SJCRH30 (cell line): ENCODE data around the gene ACAD11. TPM values are rescaled to one million over a fixed set of nuclear protein-coding genes. Genes with fewer than 3 reads are reported as not detected.
"Not testable (repeated sequence)": the region's sequence is repeated elsewhere in the genome, so short reads cannot be mapped to it uniquely, and the experiment has no call there.

ENCODE experiments used
- DNase-seq, 2 experiments: peaks; one replicate each; pipeline ENCODE4 v3.0.0-alpha.2; 2015 to 2020
- H3K27ac ChIP-seq: fragments of 250-450 bp; sonication (Bioruptor Pico); 2 replicates; pipeline ENCODE4 v1.5.1; 2020; ENCODE audit warnings: mild to moderate bottlenecking, moderate library complexity
- H3K27me3 ChIP-seq: fragments of 250-450 bp; sonication (Bioruptor Pico); 2 replicates; pipeline ENCODE4 v1.5.1; 2020; ENCODE audit warnings: mild to moderate bottlenecking, moderate library complexity
- H3K36me3 ChIP-seq: fragments of 250-450 bp; sonication (Bioruptor Pico); 2 replicates; pipeline ENCODE4 v1.5.1; 2020; ENCODE audit warnings: mild to moderate bottlenecking, moderate library complexity
- H3K4me1 ChIP-seq: fragments of 250-450 bp; sonication (Bioruptor Pico); 2 replicates; pipeline ENCODE4 v1.5.1; 2020; ENCODE audit warnings: mild to moderate bottlenecking, moderate library complexity
- H3K4me3 ChIP-seq: fragments of 250-450 bp; sonication (Bioruptor Pico); 2 replicates; pipeline ENCODE4 v1.5.1; 2020; ENCODE audit warnings: mild to moderate bottlenecking, moderate library complexity
- H3K9me3 ChIP-seq: fragments of 250-450 bp; sonication (Bioruptor Pico); replicated peaks from 2 replicates; pipeline ENCODE4 v1.5.1; 2020; ENCODE audit warnings: mild to moderate bottlenecking, moderate library complexity
- total RNA-seq: library from RNA; depleted of rRNA; stranded (reverse); fragments of >200 nt; shearing (Covaris generic); gene quantifications from 2 replicates; pipeline ENCODE4 v1.2.3, GENCODE V29; 2014

The ACAD11 gene
- total RNA-seq, 1 experiment from 2014 or later: 21.7 TPM

GRCh38 chr3:132569153-132569552 is 90.5 kb downstream of the ACAD11 start:
- no peaks in the 10 kb centered on the region for H3K27me3 ChIP-seq
- no peaks in the 10 kb centered on the region for H3K4me1 ChIP-seq
- DNase-seq: no peak
- H3K4me3 ChIP-seq: no peak overlapping the region
- H3K36me3 ChIP-seq: peaks cover 5% of the 10 kb centered on the region
- no peaks in the 10 kb centered on the region for H3K9me3 ChIP-seq
- H3K27ac ChIP-seq: no peak overlapping the region

DNA sequence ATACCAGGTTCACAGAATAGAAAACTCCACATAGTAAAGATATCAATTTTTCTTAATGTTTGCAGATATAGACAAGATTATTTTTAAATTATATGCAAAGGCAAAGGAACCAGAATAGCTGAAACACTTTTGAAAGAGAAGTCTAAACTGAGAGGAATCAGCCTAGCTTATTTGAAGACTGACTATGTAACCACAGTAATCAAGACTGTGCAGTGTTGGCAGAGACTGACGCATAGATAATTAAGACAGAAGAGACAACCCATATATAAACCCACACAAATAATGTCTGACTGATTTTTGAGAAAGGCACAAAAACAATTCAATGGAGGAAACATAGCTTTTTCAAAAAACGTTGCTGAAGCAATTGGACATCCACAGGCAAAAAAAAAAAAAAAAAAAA is 91.2 kb downstream of the ACAD11 start:
- Histone ChIP-seq H3K27me3 (no peaks in the 10 kb centered on the region), H3K27ac (no peak overlapping the region), H3K4me1 (no peaks in the 10 kb centered on the region), H3K4me3 (no peak overlapping the region), H3K36me3 (peaks cover 2% of the 10 kb centered on the region; the same call in 1 of the 2 replicates), H3K9me3 (no peaks in the 10 kb centered on the region)
- no peak for DNase-seq

DNA sequence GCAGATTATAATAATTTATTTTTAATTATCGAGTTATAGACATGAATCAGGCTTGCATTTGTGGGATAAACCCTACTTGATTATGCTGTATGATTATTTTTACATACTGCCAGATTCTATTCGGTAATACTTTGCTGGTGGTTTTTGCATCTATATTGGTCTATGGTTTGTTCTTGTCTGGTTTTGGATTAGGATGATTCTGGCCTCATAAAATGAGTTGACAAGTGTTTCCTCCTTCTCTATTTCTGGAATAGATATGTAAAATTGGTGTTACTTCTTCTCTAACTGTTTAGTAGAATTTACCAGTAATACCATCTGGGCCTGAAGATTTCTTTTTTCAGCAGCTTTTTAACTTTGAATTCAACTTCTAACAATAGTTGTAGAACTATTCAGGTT is 95.5 kb downstream of the ACAD11 start:
- H3K36me3 ChIP-seq: 0 out of 2 replicates have a peak, but pooled peaks cover 2% of the 10 kb centered on the region
- no peaks in the 10 kb centered on the region for H3K27me3 ChIP-seq
- no peak for DNase-seq
- H3K4me3 ChIP-seq: no peak overlapping the region
- H3K4me1 ChIP-seq: no peaks in the 10 kb centered on the region
- no peaks in the 10 kb centered on the region for H3K9me3 ChIP-seq
- H3K27ac ChIP-seq: no peak overlapping the region

DNA sequence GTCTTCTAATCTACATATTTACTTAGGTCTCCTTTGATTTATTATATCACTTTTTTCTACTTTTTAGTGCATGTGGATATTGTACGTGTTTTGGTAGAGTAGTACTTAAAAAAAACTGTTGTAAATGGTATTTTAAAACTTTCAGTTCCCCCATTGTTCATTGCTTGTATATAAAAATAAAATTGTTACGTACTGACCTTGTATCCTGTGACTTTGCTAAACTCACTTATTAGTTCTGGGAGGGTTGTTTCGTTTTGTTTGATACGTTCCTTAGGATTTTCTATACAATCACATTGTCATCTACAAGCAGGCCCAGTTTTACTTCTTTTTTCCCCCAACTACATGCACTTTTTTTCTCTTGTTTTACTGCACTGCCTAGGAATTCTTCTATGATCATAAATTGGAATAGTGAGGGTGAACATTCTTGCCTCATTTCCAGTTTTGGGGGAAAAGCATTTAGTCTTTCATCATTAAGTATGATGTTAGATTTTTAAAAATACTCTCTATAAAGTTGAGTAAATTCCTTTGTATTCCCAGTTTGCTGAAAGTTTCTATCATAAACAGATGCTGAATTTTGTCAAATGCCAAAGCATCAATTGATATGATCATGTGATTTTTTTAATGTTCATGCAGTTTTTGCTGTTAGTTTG is 96.1 kb downstream of the ACAD11 start:
- 0 out of 2 replicates have a peak, but pooled peaks cover 2% of the 10 kb centered on the region for H3K36me3 ChIP-seq
- DNase-seq: no peak
- H3K4me3 ChIP-seq: no peak overlapping the region
- H3K27me3 ChIP-seq: no peaks in the 10 kb centered on the region
- H3K27ac ChIP-seq: no peak overlapping the region
- no peaks in the 10 kb centered on the region for H3K4me1 ChIP-seq
- H3K9me3 ChIP-seq: no peaks in the 10 kb centered on the region

DNA sequence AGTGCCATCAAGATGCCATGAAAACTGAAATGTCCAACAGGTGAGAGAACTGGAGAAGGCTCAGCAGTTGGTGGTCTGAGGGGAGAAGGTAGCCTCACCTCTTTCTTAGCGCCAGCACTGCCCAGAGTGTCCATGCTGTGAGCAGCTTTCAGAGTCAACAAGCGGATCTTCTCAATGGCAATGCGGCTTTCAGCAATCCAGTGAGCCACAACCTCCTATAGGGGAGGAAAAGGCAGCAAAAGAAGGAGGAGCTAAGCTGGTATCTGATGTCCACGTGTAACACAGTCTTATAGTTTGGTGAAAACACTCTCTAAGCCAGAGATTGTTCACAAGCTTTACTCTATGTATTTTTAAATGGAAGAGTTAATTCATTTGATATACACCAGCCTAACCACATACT is 98.6 kb downstream of the ACAD11 start:
- H3K9me3 ChIP-seq: no peaks in the 10 kb centered on the region
- DNase-seq: no peak
- no peaks in the 10 kb centered on the region for H3K27me3 ChIP-seq
- 0 out of 2 replicates have a peak, but pooled peaks cover 2% of the 10 kb centered on the region for H3K36me3 ChIP-seq
- no peak overlapping the region for H3K27ac ChIP-seq
- no peaks in the 10 kb centered on the region for H3K4me1 ChIP-seq
- H3K4me3 ChIP-seq: no peak overlapping the region

GRCh38 chr3:132556508-132557159 is 103.0 kb downstream of the ACAD11 start:
- Histone ChIP-seq H3K27me3 (no peaks in the 10 kb centered on the region), H3K4me3 (no peak overlapping the region), H3K9me3 (no peaks in the 10 kb centered on the region), H3K27ac (no peak overlapping the region), H3K36me3 (no peaks in the 10 kb centered on the region), H3K4me1 (no peaks in the 10 kb centered on the region)
- no peak for DNase-seq

DNA sequence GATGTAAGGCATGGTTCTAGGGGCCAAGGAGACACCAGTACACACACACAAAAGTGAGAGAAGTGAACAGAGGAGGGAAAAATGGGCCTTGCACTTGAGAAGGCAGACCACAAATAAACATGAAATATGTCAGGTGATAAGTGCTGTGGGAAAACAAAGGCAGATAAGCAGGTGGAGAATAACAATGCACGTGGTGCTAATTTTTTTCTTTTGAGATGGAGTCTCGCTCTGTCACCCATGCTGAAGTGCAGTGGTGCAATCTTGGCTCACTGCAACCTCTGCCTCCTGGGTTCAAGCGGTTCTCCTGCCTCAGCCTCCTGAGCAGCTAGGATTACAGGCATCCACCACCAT is 103.6 kb downstream of the ACAD11 start:
- DNase-seq: not testable (repeated sequence)

DNA sequence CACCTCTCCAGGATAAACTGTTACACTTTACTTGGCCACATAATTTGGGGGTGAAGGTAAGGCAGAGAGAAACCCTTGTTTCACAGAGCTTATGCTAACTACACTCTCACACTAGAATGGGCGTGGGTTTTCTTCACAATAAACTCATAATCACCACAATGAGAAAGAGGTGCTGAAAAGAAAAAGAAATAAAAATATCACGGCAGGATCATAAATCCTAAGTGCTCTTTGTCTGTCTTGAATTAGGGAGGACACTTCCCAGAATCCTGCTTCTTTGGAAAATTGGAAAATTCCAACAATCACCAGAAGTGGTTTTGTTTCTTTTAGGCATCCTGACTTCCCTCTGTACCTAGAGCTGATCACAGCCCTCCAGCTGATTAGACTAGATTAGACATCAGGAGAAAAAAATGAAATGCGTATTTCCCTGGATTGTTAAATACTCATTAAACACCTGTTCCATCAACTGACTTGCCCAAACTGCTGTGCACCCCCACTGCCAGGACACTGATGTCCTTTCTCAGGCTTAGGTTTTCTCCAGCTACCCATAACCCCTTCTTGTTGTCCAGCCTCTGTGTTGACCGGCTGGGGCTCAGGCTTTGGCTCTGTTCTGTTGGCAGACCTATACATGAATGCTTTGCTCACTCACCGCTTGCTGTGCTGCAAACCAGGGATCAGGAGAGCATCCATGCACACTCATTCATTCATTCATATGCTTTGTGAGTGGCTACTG is 104.1 kb downstream of the ACAD11 start:
- Histone ChIP-seq H3K27ac (no peak overlapping the region), H3K27me3 (no peaks in the 10 kb centered on the region), H3K4me3 (no peak overlapping the region), H3K4me1 (no peaks in the 10 kb centered on the region), H3K9me3 (no peaks in the 10 kb centered on the region), H3K36me3 (no peaks in the 10 kb centered on the region)
- no peak for DNase-seq

More for the DNA sequence above, 103.6 kb downstream of the ACAD11 start:
- H3K4me1 ChIP-seq, H3K27me3 ChIP-seq, H3K36me3 ChIP-seq, H3K4me3 ChIP-seq, H3K27ac ChIP-seq, H3K9me3 ChIP-seq: not testable (repeated sequence)

DNA sequence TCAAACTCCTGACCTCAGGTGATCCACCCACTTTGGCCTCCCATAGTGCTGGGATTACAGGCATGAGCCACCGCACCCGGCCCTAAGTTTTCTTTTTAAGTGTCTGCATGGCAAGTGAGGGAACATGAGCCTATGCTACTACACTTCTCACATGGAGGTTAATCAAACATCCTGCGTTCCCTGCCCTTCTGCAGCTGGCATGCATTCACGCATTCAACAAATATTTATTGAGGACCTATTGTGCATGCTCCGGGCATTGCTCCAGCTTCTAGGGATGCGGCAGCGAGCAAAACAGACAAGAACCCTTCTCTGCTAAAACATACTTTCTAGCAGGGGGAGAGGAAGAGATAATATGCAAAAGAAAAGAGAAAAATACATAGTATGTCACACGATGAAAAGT is 105.2 kb downstream of the ACAD11 start:
- Histone ChIP-seq H3K36me3 (no peaks in the 10 kb centered on the region), H3K27ac (no peak overlapping the region), H3K9me3 (no peaks in the 10 kb centered on the region), H3K4me1 (peaks cover 2% of the 10 kb centered on the region; the same call in 1 of the 2 replicates), H3K27me3 (no peaks in the 10 kb centered on the region), H3K4me3 (no peak overlapping the region)
- no peak for DNase-seq

- Histone ChIP-seq H3K4me1 (peaks cover 2% of the 10 kb centered on the region; the same call in 1 of the 2 replicates), H3K27me3 (no peaks in the 10 kb centered on the region), H3K4me3 (no peak overlapping the region), H3K36me3 (no peaks in the 10 kb centered on the region), H3K9me3 (no peaks in the 10 kb centered on the region), H3K27ac (no peak overlapping the region)
- no peak for DNase-seq
Measured at GRCh38 chr3:132553826-132554225, 105.8 kb downstream of the ACAD11 start.

DNA sequence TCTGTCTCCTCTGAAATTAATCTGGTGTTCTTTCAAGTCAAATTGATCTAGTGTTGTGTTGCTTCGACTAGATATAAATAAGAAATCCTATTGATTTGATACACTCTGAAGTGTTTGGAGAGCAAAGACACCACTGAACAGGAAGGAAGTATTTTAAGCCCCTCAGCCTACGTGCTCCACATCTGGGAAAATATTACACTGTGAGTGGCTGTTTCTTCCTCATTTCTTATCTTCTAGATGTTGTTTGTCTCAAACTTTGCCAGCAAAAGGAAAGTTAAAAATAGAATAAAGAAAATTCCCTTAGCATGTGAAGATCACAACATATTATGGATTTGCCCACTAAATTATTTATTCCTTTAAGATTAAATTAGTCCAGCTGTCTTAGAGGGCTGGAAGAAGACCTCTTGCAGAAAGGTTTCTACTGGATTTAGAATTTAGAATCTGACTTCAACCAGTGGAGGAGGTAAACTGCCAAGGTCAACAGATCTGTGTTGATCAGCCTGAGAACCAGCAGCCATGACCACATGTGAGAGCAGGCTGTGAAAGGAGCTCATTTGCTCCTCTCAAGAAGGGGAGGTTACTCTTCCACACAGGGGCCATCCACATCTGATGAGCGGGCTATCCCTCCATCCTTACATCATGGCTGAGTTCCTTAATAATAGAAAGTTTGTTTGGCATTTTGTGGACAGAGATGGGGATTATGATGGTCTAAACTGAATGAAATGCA is 108.9 kb downstream of the ACAD11 start:
- no peak for DNase-seq
- Histone ChIP-seq H3K4me3 (no peak overlapping the region), H3K36me3 (no peaks in the 10 kb centered on the region), H3K4me1 (peaks cover 2% of the 10 kb centered on the region; the same call in 1 of the 2 replicates), H3K27ac (no peak overlapping the region), H3K27me3 (no peaks in the 10 kb centered on the region), H3K9me3 (no peaks in the 10 kb centered on the region)

GRCh38 chr3:132549890-132550578 is 109.6 kb downstream of the ACAD11 start:
- no peak overlapping the region for H3K4me3 ChIP-seq
- peaks cover 2% of the 10 kb centered on the region; the same call in 1 of the 2 replicates for H3K4me1 ChIP-seq
- H3K27me3 ChIP-seq: no peaks in the 10 kb centered on the region
- H3K36me3 ChIP-seq: no peaks in the 10 kb centered on the region
- no peak overlapping the region for H3K27ac ChIP-seq
- no peak for DNase-seq
- H3K9me3 ChIP-seq: no peaks in the 10 kb centered on the region

DNA sequence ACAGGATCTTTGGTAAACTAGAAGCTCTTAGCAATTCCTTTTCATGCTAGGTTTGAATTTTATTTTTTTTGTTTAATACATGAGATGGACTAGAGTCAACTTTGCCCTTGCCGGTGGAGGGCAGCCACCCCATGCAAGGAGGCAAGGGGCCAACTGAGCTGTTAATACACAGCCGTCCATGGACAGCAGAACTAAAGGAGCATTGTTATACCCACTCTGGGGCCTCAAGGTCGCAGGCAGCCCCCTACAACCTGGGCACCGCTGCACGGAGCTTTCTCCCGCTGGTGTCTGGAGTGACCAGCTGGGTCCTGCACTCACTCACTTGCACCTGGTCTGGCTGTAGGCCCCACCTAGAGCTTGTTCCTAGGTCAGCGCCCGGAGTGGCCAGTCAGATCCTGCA is 110.4 kb downstream of the ACAD11 start:
- peaks cover 2% of the 10 kb centered on the region; the same call in 1 of the 2 replicates for H3K4me1 ChIP-seq

GRCh38 chr3:132545471-132545870 is 114.1 kb downstream of the ACAD11 start:
- Histone ChIP-seq H3K9me3 (no peaks in the 10 kb centered on the region), H3K36me3 (0 out of 2 replicates have a peak, but pooled peaks cover 1% of the 10 kb centered on the region), H3K27ac (no peak overlapping the region), H3K27me3 (no peaks in the 10 kb centered on the region), H3K4me3 (no peak overlapping the region), H3K4me1 (peaks cover 2% of the 10 kb centered on the region; the same call in 1 of the 2 replicates)
- no peak for DNase-seq

More for the DNA sequence above, 110.4 kb downstream of the ACAD11 start:
- Histone ChIP-seq H3K9me3 (no peaks in the 10 kb centered on the region), H3K27me3 (no peaks in the 10 kb centered on the region), H3K27ac (no peak overlapping the region), H3K4me3 (no peak overlapping the region), H3K36me3 (no peaks in the 10 kb centered on the region)
- no peak for DNase-seq
